Measurements from ENCODE around the gene OSBPL10. TPM values are rescaled to one million over a fixed set of nuclear protein-coding genes. Genes with fewer than 3 reads are reported as not detected.

The OSBPL10 gene
- total and polyA plus RNA-seq, 7 donors = 0.75 to 4.6 (median 2.3) TPM

GRCh38 chr3:31966978-31967591 lies 14.0 kb downstream of the OSBPL10 start:
- ATAC-seq = no peak
- WGBS, 3 donors = 71 to 78% (median 77%) methylated on average over 4 of the region's 4 CpGs
- TF ChIP-seq CTCF (IDR thresholded peaks at IDR 0.05) = no peak
- H3K27me3 ChIP-seq (ENCODE audit: insufficient read depth in 3 of 3, low read length in 2 of 3) = no peaks in the 10 kb centered on the region
- no peak overlapping the region for H3K4me3 ChIP-seq
- H3K36me3 ChIP-seq (ENCODE audit: insufficient read depth in 1 of 2, low read depth in 1 of 2) = no peaks in the 10 kb centered on the region
- no peak overlapping the region for H3K27ac ChIP-seq
- intact Hi-C loops (cut with DNase I) = no loop called here
- H3K4me1 ChIP-seq = no peaks in the 10 kb centered on the region
- DNase-seq = no peak
- no peaks in the 10 kb centered on the region for H3K9me3 ChIP-seq

GRCh38 chr3:31962801-31963205 lies 18.3 kb downstream of the OSBPL10 start:
- peaks cover 5% of the 10 kb centered on the region for H3K4me1 ChIP-seq
- H3K27me3 ChIP-seq (ENCODE audit: insufficient read depth in 3 of 3, low read length in 2 of 3) = no peaks in the 10 kb centered on the region
- no peak overlapping the region for H3K4me3 ChIP-seq
- H3K27ac ChIP-seq = no peak overlapping the region
- DNase-seq (no peak), ATAC-seq (no peak)
- TF ChIP-seq CTCF (IDR thresholded peaks at IDR 0.05) = no peak
- 79 to 83% (median 83%) methylated on average over 2 of the region's 2 CpGs for WGBS, 3 donors
- H3K36me3 ChIP-seq (ENCODE audit: insufficient read depth in 1 of 2, low read depth in 1 of 2) = no peaks in the 10 kb centered on the region
- intact Hi-C loops (cut with DNase I) = no loop called here
- H3K9me3 ChIP-seq = no peaks in the 10 kb centered on the region

- Histone ChIP-seq H3K4me1 (peaks cover 5% of the 10 kb centered on the region), H3K36me3 (ENCODE audit: insufficient read depth in 1 of 2, low read depth in 1 of 2) (no peaks in the 10 kb centered on the region), H3K27ac (no peak overlapping the region), H3K4me3 (no peak overlapping the region), H3K9me3 (no peaks in the 10 kb centered on the region), H3K27me3 (ENCODE audit: insufficient read depth in 3 of 3, low read length in 2 of 3) (no peaks in the 10 kb centered on the region)
- TF ChIP-seq CTCF (IDR thresholded peaks at IDR 0.05) = no peak
- ATAC-seq (no peak), DNase-seq (no peak)
- 60 to 64% (median 63%) methylated on average over 4 of the region's 4 CpGs for WGBS, 3 donors
- intact Hi-C loops (cut with DNase I) = no loop called here
These were observed 20.1 kb downstream of the OSBPL10 start for GRCh38 chr3:31960793-31961431.

DNA sequence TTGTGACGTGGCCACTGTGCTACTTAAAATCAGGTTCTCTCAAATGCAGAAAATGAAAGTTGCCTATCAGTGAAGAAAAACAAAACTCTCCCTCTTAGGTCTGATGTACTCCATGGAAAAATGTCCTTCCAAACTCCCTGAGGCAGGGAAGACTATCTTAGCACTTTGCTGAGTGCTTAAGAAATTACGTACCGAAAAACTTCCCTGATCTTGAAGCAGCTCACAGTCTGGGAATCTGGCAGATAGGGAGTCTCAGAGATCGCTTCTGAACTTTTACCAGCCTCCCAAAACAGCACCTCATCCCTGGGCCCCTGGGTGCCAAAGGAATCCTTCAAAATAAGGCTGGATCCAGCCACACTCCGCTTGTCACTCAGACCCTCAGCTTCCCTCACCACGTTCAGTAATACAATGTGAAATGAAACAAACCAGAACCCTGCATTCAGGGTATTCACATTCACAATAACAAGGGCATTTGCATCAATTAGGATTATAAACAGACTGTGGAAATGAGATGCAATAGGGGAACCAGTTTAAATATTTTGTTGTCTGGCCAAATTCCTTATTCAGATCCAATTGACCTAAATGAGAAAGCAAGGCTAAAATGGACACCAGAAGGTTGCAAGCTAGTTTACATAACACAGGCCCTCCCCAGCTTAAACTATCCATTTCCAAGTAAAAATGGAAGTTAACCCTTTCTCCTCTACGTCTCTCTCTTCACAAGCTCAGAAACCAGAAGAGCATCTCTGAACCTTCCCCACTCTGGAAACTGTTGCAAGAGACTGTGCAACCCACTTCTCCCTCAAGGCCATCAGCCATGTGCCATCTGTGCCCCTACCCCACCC lies 20.9 kb downstream of the OSBPL10 start:
- Histone ChIP-seq H3K27ac (peak overlapping the region; percentile 43), H3K4me1 (peaks cover 5% of the 10 kb centered on the region), H3K36me3 (ENCODE audit: insufficient read depth in 1 of 2, low read depth in 1 of 2) (no peaks in the 10 kb centered on the region), H3K4me3 (peak overlapping the region; percentile 28), H3K27me3 (ENCODE audit: insufficient read depth in 3 of 3, low read length in 2 of 3) (no peaks in the 10 kb centered on the region), H3K9me3 (peaks cover 4% of the 10 kb centered on the region)
- 40 to 54% (median 42%) methylated on average over 7 of the region's 7 CpGs for WGBS, 3 donors
- no peak for TF ChIP-seq CTCF (IDR thresholded peaks at IDR 0.05)
- intact Hi-C loops (cut with DNase I) = no loop called here
- ATAC-seq = peak in 1 of 4 donors; percentile 19
- DNase-seq = no peak

Measured in psoas muscle (tissue), 8 donors.